GM19035 (cell line): ENCODE measurements around the gene TFR2.

Source experiments
- ATAC-seq: cut with Tn5 transposase; IDR thresholded peaks from one replicate; pipeline ENCODE4 v1.9.1; 2021; ENCODE audit not compliant: unreplicated experiment

The TFR2 gene

GRCh38 chr7:100588438-100588837, 52.9 kb downstream of the TFR2 start:
- ATAC-seq, result no peak

- peak; percentile 84 for ATAC-seq
Observed at GRCh38 chr7:100586266-100587025, 54.9 kb downstream of the TFR2 start, which contains the start of gene FBXO24. FBXO24 (plus strand) TSS chr7:100586328; CDS start chr7:100586626, 298 bp downstream.

GRCh38 chr7:100585511-100586265, 55.7 kb downstream of the TFR2 start, which contains the start of gene LRCH4:
LRCH4 (minus strand) TSS chr7:100586129; CDS start chr7:100586100, 29 bp downstream.
- peak; percentile 30 for ATAC-seq

- no peak for ATAC-seq
Observed at GRCh38 chr7:100584683-100585510, 56.5 kb downstream of the TFR2 start.

GRCh38 chr7:100584054-100584682, 57.2 kb downstream of the TFR2 start:
- no peak for ATAC-seq

- ATAC-seq, result no peak
Observed at GRCh38 chr7:100583132-100584053, 58.0 kb downstream of the TFR2 start.

GRCh38 chr7:100582650-100583049, 58.7 kb downstream of the TFR2 start:
- no peak for ATAC-seq

- ATAC-seq, result no peak
Observed at GRCh38 chr7:100582041-100582579, 59.2 kb downstream of the TFR2 start.

- ATAC-seq, result no peak
Observed at GRCh38 chr7:100580466-100581283, 60.7 kb downstream of the TFR2 start.

- ATAC-seq, result no peak
Observed at GRCh38 chr7:100578246-100579183, 62.8 kb downstream of the TFR2 start.

- no peak for ATAC-seq
Observed at GRCh38 chr7:100577507-100577906, 63.8 kb downstream of the TFR2 start.

- no peak for ATAC-seq
Observed at GRCh38 chr7:100577103-100577502, 64.2 kb downstream of the TFR2 start.

- ATAC-seq, result no peak
Observed at GRCh38 chr7:100576384-100576993, 64.9 kb downstream of the TFR2 start.

- ATAC-seq, result no peak
Observed at GRCh38 chr7:100575746-100576383, 65.5 kb downstream of the TFR2 start.

GRCh38 chr7:100575206-100575631, 66.1 kb downstream of the TFR2 start:
- no peak for ATAC-seq

- no peak for ATAC-seq
Observed at GRCh38 chr7:100574362-100575205, 66.8 kb downstream of the TFR2 start.
